Suprapubic skin (tissue), 4 donors: ENCODE measurements around the gene BCHE. TPM values are rescaled to one million over a fixed set of nuclear protein-coding genes. Genes with fewer than 3 reads are reported as not detected.

Source experiments
- DNase-seq, 2 donors: peaks; one replicate each; pipeline ENCODE4 v3.0.0-alpha.2; 2019; ENCODE audit warnings: low spot score in 2 of 2
- H3K27ac ChIP-seq: fragments of 200-600 bp; sonication (generic); one replicate; pipeline ENCODE4 v1.5.1; 2019
- H3K27me3 ChIP-seq: fragments of 200-600 bp; sonication (generic); one replicate; pipeline ENCODE4 v1.5.1; 2019
- H3K36me3 ChIP-seq: fragments of 200-600 bp; sonication (generic); one replicate; pipeline ENCODE4 v1.5.1; 2019
- H3K4me1 ChIP-seq: fragments of 200-600 bp; sonication (generic); one replicate; pipeline ENCODE4 v1.5.1; 2019
- H3K4me3 ChIP-seq: fragments of 200-600 bp; sonication (generic); one replicate; pipeline ENCODE4 v1.5.1; 2019; ENCODE audit warnings: mild to moderate bottlenecking
- H3K9me3 ChIP-seq: fragments of 200-600 bp; sonication (generic); one replicate; pipeline ENCODE4 v1.5.1; 2019
- EP300 ChIP-seq: sonication (generic); formaldehyde crosslinking; IDR thresholded peaks from one replicate; pipeline ENCODE4 v1.6.1; 2017; ENCODE audit warnings: antibody characterized with exemption
- POLR2A ChIP-seq, 2 donors: fragments of 450-650 bp; IDR thresholded peaks; one replicate each; pipeline ENCODE4 v1.6.1; 2017; ENCODE audit warnings: antibody characterized with exemption in 2 of 2, mild to moderate bottlenecking in 2 of 2, moderate library complexity in 2 of 2
- POLR2AphosphoS5 ChIP-seq, 3 donors: sonication (generic); formaldehyde crosslinking; IDR thresholded peaks; one replicate each; pipeline ENCODE4 v1.6.1; 2017; ENCODE audit warnings: antibody characterized with exemption in 3 of 3
- WGBS: methylation state at CpG from one replicate; pipeline ENCODE4 v1.1.5; 2018; 5-methylcytosine and 5-hydroxymethylcytosine counted together
- total RNA-seq, 4 donors: library from RNA; depleted of rRNA; stranded (reverse); fragments of >200 nt; gene quantifications; one replicate each; pipeline ENCODE4 v1.1.0, GENCODE V29; 2016
- TF ChIP-seq, protein P1 (sequence below), 2 donors: fragments of 200-600 bp in 1 of 2; fragments of 450-650 bp in 1 of 2; sonication (generic) in 1 of 2; IDR thresholded peaks; one replicate each; pipeline ENCODE4 v1.5.1; 2016 to 2019; ENCODE audit warnings: antibody characterized with exemption in 2 of 2, mild to moderate bottlenecking in 1 of 2, moderate library complexity in 1 of 2

BCHE gene
- total RNA-seq, 4 donors from 2014 or later, result 4.6 to 6.4 (median 5.3) TPM

- Histone ChIP-seq H3K9me3 (no peaks in the 10 kb centered on the region), H3K27ac (no peak overlapping the region), H3K4me3 (no peak overlapping the region), H3K4me1 (no peaks in the 10 kb centered on the region), H3K36me3 (no peaks in the 10 kb centered on the region), H3K27me3 (no peaks in the 10 kb centered on the region)
- 35% methylated on average over 2 of the region's 2 CpGs for WGBS
- TF ChIP-seq POLR2AphosphoS5 (IDR thresholded peaks at IDR 0.05), result no peak
- no peak for TF ChIP-seq EP300
- TF ChIP-seq, protein P1, sequence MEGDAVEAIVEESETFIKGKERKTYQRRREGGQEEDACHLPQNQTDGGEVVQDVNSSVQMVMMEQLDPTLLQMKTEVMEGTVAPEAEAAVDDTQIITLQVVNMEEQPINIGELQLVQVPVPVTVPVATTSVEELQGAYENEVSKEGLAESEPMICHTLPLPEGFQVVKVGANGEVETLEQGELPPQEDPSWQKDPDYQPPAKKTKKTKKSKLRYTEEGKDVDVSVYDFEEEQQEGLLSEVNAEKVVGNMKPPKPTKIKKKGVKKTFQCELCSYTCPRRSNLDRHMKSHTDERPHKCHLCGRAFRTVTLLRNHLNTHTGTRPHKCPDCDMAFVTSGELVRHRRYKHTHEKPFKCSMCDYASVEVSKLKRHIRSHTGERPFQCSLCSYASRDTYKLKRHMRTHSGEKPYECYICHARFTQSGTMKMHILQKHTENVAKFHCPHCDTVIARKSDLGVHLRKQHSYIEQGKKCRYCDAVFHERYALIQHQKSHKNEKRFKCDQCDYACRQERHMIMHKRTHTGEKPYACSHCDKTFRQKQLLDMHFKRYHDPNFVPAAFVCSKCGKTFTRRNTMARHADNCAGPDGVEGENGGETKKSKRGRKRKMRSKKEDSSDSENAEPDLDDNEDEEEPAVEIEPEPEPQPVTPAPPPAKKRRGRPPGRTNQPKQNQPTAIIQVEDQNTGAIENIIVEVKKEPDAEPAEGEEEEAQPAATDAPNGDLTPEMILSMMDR (IDR thresholded peaks at IDR 0.05), result no peak
- no peak for TF ChIP-seq POLR2A (IDR thresholded peaks at IDR 0.05)
- DNase-seq, result no peak
These were observed 89.1 kb downstream of the BCHE start for GRCh38 chr3:165748094-165748493.

DNA sequence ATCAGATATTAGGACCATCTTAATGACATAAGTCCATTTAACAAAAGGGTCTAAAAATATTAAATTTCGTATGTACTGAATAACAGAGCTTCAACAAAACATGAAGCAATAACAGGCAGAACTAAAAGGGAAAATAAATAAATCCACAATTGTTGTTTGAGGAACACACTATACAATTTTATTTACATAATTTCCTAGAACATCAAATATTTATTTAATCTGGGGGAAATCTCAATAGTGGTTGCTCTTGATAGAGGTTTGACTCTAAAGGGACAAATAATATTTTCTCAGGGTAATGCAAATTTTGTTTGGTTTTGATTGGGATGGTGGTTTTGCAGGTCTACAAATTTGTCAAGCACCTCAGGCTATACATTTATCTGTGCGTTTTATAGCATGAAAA, 90.3 kb downstream of the BCHE start:
- no peak for DNase-seq
- no peak for TF ChIP-seq POLR2A (IDR thresholded peaks at IDR 0.05)
- TF ChIP-seq POLR2AphosphoS5 (IDR thresholded peaks at IDR 0.05), result no peak
- no peak for TF ChIP-seq EP300
- TF ChIP-seq, protein P1 (IDR thresholded peaks at IDR 0.05), result no peak

DNA sequence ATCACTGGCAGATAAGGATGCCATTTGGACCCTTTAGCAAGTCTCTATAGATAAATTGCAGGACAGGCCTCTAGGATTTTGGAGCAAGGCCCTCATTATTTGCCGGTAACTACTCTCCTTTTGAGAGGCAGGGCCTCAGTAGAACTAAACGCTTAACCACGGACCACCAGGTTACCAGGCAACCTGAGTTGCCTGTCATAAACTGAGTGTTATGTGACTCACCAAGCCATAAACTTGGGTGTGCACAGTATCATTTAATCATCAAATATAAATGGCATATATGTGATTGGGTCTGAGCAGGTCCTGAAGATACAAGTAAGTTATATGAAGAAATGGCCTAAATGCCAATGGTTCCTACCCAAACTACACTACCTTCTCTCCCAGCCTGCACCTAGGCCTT, 93.2 kb downstream of the BCHE start:
- DNase-seq, result no peak
- Histone ChIP-seq H3K27ac (no peak overlapping the region), H3K4me1 (no peaks in the 10 kb centered on the region), H3K27me3 (no peaks in the 10 kb centered on the region), H3K4me3 (no peak overlapping the region), H3K36me3 (no peaks in the 10 kb centered on the region), H3K9me3 (no peaks in the 10 kb centered on the region)
- WGBS, result no CpG with 5 or more reads among the region's 3 CpGs
- TF ChIP-seq EP300 (no peak), POLR2AphosphoS5 (IDR thresholded peaks at IDR 0.05) (no peak), POLR2A (IDR thresholded peaks at IDR 0.05) (no peak)
- TF ChIP-seq, protein P1 (IDR thresholded peaks at IDR 0.05), result no peak

More for the DNA sequence above, 90.3 kb downstream of the BCHE start:
- Histone ChIP-seq H3K9me3 (no peaks in the 10 kb centered on the region), H3K27me3 (no peaks in the 10 kb centered on the region), H3K27ac (no peak overlapping the region), H3K4me1 (no peaks in the 10 kb centered on the region), H3K36me3 (no peaks in the 10 kb centered on the region), H3K4me3 (no peak overlapping the region)
- 62% methylated on average over 2 of the region's 2 CpGs for WGBS

DNA sequence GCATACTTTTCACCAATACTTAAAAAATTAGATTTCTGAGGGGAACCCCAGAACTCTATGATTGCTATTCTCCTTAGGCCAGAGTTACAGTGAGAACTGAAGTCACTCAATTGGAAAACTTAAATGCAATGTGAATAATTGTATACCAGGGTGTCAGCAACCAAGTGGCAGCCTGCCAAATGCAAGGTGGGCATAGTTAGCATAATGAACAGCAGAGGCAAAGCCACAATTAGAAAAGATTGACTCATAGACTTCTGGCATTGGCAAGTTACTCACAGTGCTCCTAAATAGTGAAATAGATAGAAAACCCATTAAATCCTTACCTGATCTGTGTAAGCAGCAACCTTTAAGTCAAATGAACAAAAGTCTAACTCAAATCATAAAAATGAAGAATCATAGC, 94.9 kb downstream of the BCHE start:
- Histone ChIP-seq H3K4me1 (no peaks in the 10 kb centered on the region), H3K9me3 (no peaks in the 10 kb centered on the region), H3K36me3 (no peaks in the 10 kb centered on the region), H3K27me3 (no peaks in the 10 kb centered on the region), H3K27ac (no peak overlapping the region), H3K4me3 (no peak overlapping the region)
- DNase-seq, result no peak
- TF ChIP-seq POLR2A (IDR thresholded peaks at IDR 0.05), result no peak

GRCh38 chr3:165729756-165730155, 107.5 kb downstream of the BCHE start:
- no peaks in the 10 kb centered on the region for H3K9me3 ChIP-seq
- no peaks in the 10 kb centered on the region for H3K4me1 ChIP-seq
- no peak for TF ChIP-seq POLR2A (IDR thresholded peaks at IDR 0.05)
- TF ChIP-seq POLR2AphosphoS5 (IDR thresholded peaks at IDR 0.05), result no peak
- no peak for TF ChIP-seq EP300
- TF ChIP-seq, protein P1 (IDR thresholded peaks at IDR 0.05), result no peak
- no peaks in the 10 kb centered on the region for H3K27me3 ChIP-seq
- no peak overlapping the region for H3K4me3 ChIP-seq
- H3K27ac ChIP-seq, result no peak overlapping the region
- 77% methylated on average over 4 of the region's 4 CpGs for WGBS
- no peaks in the 10 kb centered on the region for H3K36me3 ChIP-seq
- no peak for DNase-seq

DNA sequence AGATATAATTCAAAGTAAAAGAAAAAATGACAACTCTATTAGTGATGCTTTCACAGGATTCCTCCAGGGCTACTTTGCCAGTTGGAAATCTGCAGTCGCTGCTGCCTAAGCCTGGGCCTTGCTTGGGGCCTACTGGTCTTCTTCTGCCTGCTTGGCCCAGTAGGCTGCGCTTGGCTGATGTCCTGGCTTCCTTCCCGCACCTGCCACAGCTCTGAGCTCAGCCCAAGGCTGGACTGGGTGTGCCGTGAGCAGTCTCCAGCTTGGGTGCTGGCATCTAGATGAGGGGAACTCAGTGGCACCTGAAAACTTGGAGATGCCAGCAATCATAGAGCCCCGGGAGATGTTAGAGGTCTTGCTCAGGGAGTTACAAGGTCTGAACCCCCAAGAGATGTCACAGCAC, 108.3 kb downstream of the BCHE start:
- no peak for DNase-seq
- no peak overlapping the region for H3K4me3 ChIP-seq
- no peak overlapping the region for H3K27ac ChIP-seq
- TF ChIP-seq POLR2AphosphoS5 (IDR thresholded peaks at IDR 0.05) (no peak), EP300 (no peak), POLR2A (IDR thresholded peaks at IDR 0.05) (no peak)
- TF ChIP-seq, protein P1 (IDR thresholded peaks at IDR 0.05), result no peak
- H3K36me3 ChIP-seq, result no peaks in the 10 kb centered on the region
- H3K4me1 ChIP-seq, result no peaks in the 10 kb centered on the region
- no peaks in the 10 kb centered on the region for H3K9me3 ChIP-seq
- WGBS, result 82% methylated on average over 5 of the region's 5 CpGs
- H3K27me3 ChIP-seq, result no peaks in the 10 kb centered on the region
